Transverse colon (tissue), 4 donors: ENCODE results near the gene GPR153. TPM values are rescaled to one million over a fixed set of nuclear protein-coding genes. Genes with fewer than 3 reads are reported as not detected.

Experiments
- DNase-seq: peaks from one replicate; pipeline ENCODE4 v3.0.0-alpha.2; 2019
- H3K27ac ChIP-seq, 4 donors: fragments of 200-600 bp; sonication (generic); 2 replicates each; pipeline ENCODE4 v1.5.1; 2016 to 2018; ENCODE audit warnings: inconsistent platforms in 4 of 4
- H3K27me3 ChIP-seq: fragments of 200-600 bp; sonication (generic); 2 replicates; pipeline ENCODE4 v1.5.1; 2017; ENCODE audit warnings: inconsistent platforms
- H3K36me3 ChIP-seq, 4 donors: fragments of 200-600 bp; sonication (generic); 2 replicates each; pipeline ENCODE4 v1.5.1; 2017 to 2019; ENCODE audit warnings: inconsistent platforms in 4 of 4
- H3K4me1 ChIP-seq, 4 donors: fragments of 200-600 bp; sonication (generic); 2 replicates each; pipeline ENCODE4 v1.5.1; 2017 to 2020; ENCODE audit warnings: inconsistent platforms in 4 of 4
- H3K4me3 ChIP-seq, 4 donors: fragments of 200-600 bp; sonication (generic); 1 replicate in 1 of 4; 2 replicates in 3 of 4; pipeline versions ENCODE4 v1.5.1 to v1.6.1; 2017 to 2019; ENCODE audit warnings: inconsistent platforms in 4 of 4
- H3K9me3 ChIP-seq, 2 donors: fragments of 200-600 bp; sonication (generic); 2 replicates each; pipeline ENCODE4 v1.5.1; 2017 to 2019; ENCODE audit warnings: inconsistent platforms in 2 of 2
- EP300 ChIP-seq: sonication (generic); formaldehyde crosslinking; IDR thresholded peaks from one replicate; pipeline ENCODE4 v1.6.1; 2017; ENCODE audit warnings: antibody characterized with exemption, low read depth
- POLR2A ChIP-seq: fragments of 450-650 bp; IDR thresholded peaks from one replicate; pipeline ENCODE4 v1.6.1; 2016; ENCODE audit warnings: antibody characterized with exemption, mild to moderate bottlenecking, moderate library complexity
- POLR2AphosphoS5 ChIP-seq, 3 donors: sonication (generic); formaldehyde crosslinking; IDR thresholded peaks; one replicate each; pipeline ENCODE4 v1.6.1; 2016; ENCODE audit warnings: antibody characterized with exemption in 3 of 3
- WGBS, 2 donors: methylation state at CpG; one replicate each; pipeline ENCODE4 v1.1.5; 2018; ENCODE audit warnings: low coverage in 1 of 2; 5-methylcytosine and 5-hydroxymethylcytosine counted together
- in situ Hi-C, 4 donors: fragments of 200-750 bp; cut with MboI; loops; one replicate each; pipeline versions ENCODE4 v1.15.0 to v1.15.1; 2017; ENCODE audit warnings: low sequenced_read_pairs in 3 of 4, low pct_ligation_motif_present in 1 of 4, low pct_unique_long_range_greater_than_20kb in 1 of 4
- intact Hi-C: fragments of 100-400 bp; cut with DNase I; formaldehyde crosslinking; loops from one replicate; pipeline ENCODE4 v1.15.1; 2023; ENCODE audit warnings: low total_unique reads
- total RNA-seq, 4 donors: library from RNA; depleted of rRNA; stranded (reverse); fragments of >200 nt; gene quantifications; one replicate each; pipeline ENCODE4 v1.1.0, GENCODE V29; 2016
- TF ChIP-seq, protein P1 (sequence below), 5 experiments: fragments of 200-600 bp in 3 of 5; fragments of 450-650 bp in 2 of 5; sonication (generic) in 3 of 5; IDR thresholded peaks; 1 replicate in 2 of 5; 2 replicates in 3 of 5; pipeline ENCODE4 v1.5.1; 2016 to 2017; ENCODE audit warnings: antibody characterized with exemption in 5 of 5, inconsistent platforms in 3 of 5, mild to moderate bottlenecking in 2 of 5, moderate library complexity in 1 of 5

GPR153 gene
- total RNA-seq, 4 donors from 2014 or later, result 15.6 to 38.2 (median 27.8) TPM

DNA sequence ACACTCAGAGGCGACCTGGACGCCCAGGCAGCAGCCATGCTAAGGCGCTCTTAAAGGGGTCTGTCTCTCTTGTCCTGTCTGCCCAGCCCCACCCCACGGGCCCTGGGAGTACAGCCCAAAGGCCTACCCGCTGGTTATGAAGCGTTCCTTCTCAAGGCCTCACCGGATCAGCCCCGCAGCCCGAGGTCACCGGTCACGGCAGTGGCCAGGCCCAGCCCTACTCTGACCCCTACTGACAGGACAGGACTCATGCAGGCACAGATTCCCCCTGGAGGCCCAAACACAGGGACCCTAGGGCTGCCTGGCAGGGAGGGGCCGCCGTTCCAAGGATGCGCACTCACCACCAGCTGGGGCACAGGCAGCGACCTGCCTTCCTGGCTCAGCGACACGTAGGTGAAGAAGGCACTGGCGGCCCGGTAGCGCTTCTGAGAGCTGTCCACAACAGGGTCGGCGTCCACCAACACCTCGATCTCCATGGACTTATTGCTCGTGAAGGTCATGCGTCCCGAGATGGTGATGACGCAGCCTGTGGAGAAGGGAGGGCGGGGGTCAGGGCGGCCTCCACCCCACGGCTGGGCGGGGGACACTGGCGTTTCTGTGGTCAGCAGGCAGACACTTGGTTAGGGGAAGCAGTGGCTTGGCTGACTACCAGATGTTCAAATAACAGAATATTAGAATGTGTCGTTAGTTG lies 20.0 kb upstream of the GPR153 start:
- Histone ChIP-seq H3K36me3 (no peaks in the 10 kb centered on the region), H3K9me3 (no peaks in the 10 kb centered on the region), H3K4me3 (no peak overlapping the region), H3K27me3 (no peaks in the 10 kb centered on the region), H3K4me1 (peaks cover 10 to 25% (median 20%) of the 10 kb centered on the region in 4 donors), H3K27ac (peak overlapping the region in 2 of 4 donors; percentile 34 to 69)
- no peak for DNase-seq
- no peak for TF ChIP-seq POLR2A
- no peak for TF ChIP-seq POLR2AphosphoS5 (IDR thresholded peaks at IDR 0.05)
- TF ChIP-seq, protein P1, sequence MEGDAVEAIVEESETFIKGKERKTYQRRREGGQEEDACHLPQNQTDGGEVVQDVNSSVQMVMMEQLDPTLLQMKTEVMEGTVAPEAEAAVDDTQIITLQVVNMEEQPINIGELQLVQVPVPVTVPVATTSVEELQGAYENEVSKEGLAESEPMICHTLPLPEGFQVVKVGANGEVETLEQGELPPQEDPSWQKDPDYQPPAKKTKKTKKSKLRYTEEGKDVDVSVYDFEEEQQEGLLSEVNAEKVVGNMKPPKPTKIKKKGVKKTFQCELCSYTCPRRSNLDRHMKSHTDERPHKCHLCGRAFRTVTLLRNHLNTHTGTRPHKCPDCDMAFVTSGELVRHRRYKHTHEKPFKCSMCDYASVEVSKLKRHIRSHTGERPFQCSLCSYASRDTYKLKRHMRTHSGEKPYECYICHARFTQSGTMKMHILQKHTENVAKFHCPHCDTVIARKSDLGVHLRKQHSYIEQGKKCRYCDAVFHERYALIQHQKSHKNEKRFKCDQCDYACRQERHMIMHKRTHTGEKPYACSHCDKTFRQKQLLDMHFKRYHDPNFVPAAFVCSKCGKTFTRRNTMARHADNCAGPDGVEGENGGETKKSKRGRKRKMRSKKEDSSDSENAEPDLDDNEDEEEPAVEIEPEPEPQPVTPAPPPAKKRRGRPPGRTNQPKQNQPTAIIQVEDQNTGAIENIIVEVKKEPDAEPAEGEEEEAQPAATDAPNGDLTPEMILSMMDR (IDR thresholded peaks at IDR 0.05), result peak in 4 of 5 experiments; percentile 13 to 38 (median 26)
- no peak for TF ChIP-seq EP300
- in situ Hi-C loops (no loop called here), intact Hi-C loops (no loop called here)
- 87% methylated on average over 28 of the region's 33 CpGs; no CpG with 5 or more reads in 1 of the 2 donors for WGBS, 2 donors

DNA sequence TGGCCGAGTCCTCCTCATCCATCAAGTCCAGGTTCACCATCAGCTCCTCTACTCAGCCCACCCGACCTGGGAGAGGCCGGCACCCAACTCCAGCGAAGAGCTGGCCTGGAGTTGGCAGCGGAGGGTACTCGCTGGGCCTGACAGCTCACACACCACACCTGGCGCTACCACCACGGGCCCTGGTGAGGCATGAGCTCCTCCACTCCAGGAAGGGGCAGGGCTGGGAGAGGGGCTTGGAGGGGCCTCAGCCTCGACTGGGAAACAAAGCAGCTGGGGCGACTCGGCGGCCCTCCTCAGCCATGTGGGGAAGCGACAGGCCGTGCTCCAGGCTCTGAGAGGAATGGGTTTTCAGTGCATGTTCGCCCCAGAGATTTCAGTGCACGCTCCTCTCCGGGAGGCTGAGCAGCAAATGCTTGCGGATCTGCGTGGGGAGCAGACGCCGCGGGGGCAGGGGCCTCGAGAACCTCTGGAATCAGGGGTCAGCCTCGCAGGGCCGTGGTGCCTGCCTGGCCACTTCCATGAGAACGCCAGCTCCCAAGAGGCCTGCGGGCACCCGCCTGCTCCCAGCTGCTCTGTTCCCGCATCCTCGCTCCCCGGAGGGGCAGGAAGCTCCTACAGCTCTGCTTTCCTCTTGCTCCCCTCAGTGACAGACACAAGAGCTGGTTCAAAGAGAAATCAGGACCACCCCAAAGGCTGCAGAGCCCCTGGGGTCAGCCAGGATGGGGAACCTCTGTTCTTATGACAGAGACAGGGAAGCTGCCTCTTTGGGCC lies 18.9 kb upstream of the GPR153 start:
- TF ChIP-seq POLR2A, result no peak
- TF ChIP-seq POLR2AphosphoS5 (IDR thresholded peaks at IDR 0.05), result no peak
- TF ChIP-seq, protein P1 (IDR thresholded peaks at IDR 0.05), result no peak
- no peak for TF ChIP-seq EP300

DNA sequence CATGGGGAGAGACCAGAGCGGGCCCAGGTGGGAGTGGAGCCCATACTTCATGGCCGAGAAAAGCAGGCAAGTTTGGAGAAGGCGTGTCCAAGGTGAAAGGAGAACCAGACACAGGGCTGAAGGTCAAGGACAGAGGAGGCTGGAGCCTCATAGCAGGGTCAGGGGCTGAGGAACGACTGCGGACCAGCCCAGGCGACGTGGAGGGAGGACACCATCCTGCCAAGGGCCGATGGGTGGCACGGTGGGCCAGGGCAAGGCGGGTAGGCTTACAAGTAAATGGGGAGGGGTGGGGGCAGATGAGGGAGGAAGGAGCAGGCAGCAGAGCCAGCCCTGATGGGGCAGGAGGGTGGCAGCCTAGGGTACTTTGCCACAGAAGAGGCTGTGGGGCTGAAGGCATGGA lies 18.2 kb upstream of the GPR153 start:
- WGBS, 2 donors, result 90 to 94% methylated on average over 7 to 10 of the region's 10 CpGs
- TF ChIP-seq POLR2A (no peak), POLR2AphosphoS5 (IDR thresholded peaks at IDR 0.05) (no peak), EP300 (no peak)
- TF ChIP-seq, protein P1 (IDR thresholded peaks at IDR 0.05), result no peak
- Histone ChIP-seq H3K27ac (no peak overlapping the region), H3K4me1 (peaks cover 10 to 27% (median 22%) of the 10 kb centered on the region in 4 donors), H3K9me3 (no peaks in the 10 kb centered on the region), H3K27me3 (no peaks in the 10 kb centered on the region), H3K4me3 (no peak overlapping the region), H3K36me3 (no peaks in the 10 kb centered on the region)
- in situ Hi-C loops (no loop called here), intact Hi-C loops (no loop called here)
- no peak for DNase-seq

More for the DNA sequence above, 18.9 kb upstream of the GPR153 start:
- 95% methylated on average over 28 of the region's 31 CpGs; no CpG with 5 or more reads in 1 of the 2 donors for whole genome bisulfite sequencing, 2 donors
- in situ Hi-C loops, result no loop called here
- Histone ChIP-seq H3K4me3 (no peak overlapping the region), H3K36me3 (no peaks in the 10 kb centered on the region), H3K4me1 (peaks cover 10 to 27% (median 22%) of the 10 kb centered on the region in 4 donors), H3K27ac (no peak overlapping the region), H3K9me3 (no peaks in the 10 kb centered on the region), H3K27me3 (no peaks in the 10 kb centered on the region)
- no peak for DNase-seq
- intact Hi-C loops, result no loop called here

DNA sequence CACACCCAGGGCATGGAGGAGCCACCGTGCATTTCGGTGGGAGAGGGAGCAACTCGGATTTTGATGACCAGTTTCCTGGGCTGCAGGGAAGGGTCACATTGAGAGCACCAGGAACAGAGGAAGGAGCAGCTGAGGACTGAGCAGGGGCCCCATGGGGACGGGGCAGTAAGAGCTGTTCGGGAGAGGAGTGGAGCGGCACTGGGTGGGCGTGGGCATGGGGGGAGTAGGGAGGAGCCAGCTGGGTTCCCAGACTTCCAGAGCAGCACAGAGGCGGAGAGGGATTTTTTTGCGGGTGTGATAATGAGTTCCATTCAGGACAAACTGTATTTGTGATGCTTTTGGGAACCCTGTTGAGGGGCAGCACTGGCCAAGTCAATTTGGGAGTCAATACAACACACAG lies 17.4 kb upstream of the GPR153 start:
- Histone ChIP-seq H3K27ac (no peak overlapping the region), H3K27me3 (no peaks in the 10 kb centered on the region), H3K4me3 (no peak overlapping the region), H3K9me3 (no peaks in the 10 kb centered on the region), H3K36me3 (no peaks in the 10 kb centered on the region), H3K4me1 (peaks cover 10 to 27% (median 25%) of the 10 kb centered on the region in 4 donors)
- TF ChIP-seq EP300 (no peak), POLR2AphosphoS5 (IDR thresholded peaks at IDR 0.05) (no peak), POLR2A (no peak)
- TF ChIP-seq, protein P1 (IDR thresholded peaks at IDR 0.05), result no peak
- WGBS, 2 donors, result 77 to 90% methylated on average over 2 to 9 of the region's 9 CpGs
- intact Hi-C loops (no loop called here), in situ Hi-C loops (no loop called here)
- no peak for DNase-seq
